HEK293T (cell line): ENCODE data around the gene ITPKC.

Experiments used
- CTCF ChIA-PET: fragments of 350-600 bp; formaldehyde crosslinking; extraction: SDS; loops from one replicate; lab custom pipeline; 2021; ENCODE audit warnings: antibody characterized with exemption, inconsistent platforms; lab: Yijun Ruan, JAX
- POLR2A ChIA-PET: fragments of 350-600 bp; formaldehyde crosslinking; extraction: SDS; loops from one replicate; lab custom pipeline; 2020; ENCODE audit warnings: antibody characterized with exemption, inconsistent platforms; lab: Yijun Ruan, JAX
- DNase-seq: peaks from one replicate; pipeline ENCODE4 v3.0.0; 2012; ENCODE audit warnings: mixed read lengths; ENCODE audit errors: extremely low spot score
- ARNT ChIP-seq: fragments of 450-650 bp; IDR thresholded peaks from 2 replicates; pipeline ENCODE4 v1.6.1; 2017; ENCODE audit warnings: mild to moderate bottlenecking
- BHLHE40 ChIP-seq: fragments of 450-650 bp; IDR thresholded peaks from 2 replicates; pipeline ENCODE4 v1.6.1; 2016; ENCODE audit warnings: mild to moderate bottlenecking, moderate library complexity, borderline replicate concordance
- CTBP1 ChIP-seq: fragments of 450-650 bp; IDR thresholded peaks from 2 replicates; pipeline ENCODE4 v1.6.1; 2016; ENCODE audit warnings: borderline replicate concordance
- ELF4 ChIP-seq: fragments of 450-650 bp; IDR thresholded peaks from 2 replicates; pipeline ENCODE4 v1.6.1; 2017; ENCODE audit warnings: antibody characterized with exemption
- FOXA1 ChIP-seq: fragments of 450-650 bp; IDR thresholded peaks from 2 replicates; pipeline ENCODE4 v1.6.1; 2016; ENCODE audit warnings: mild to moderate bottlenecking
- FOXK2 ChIP-seq: fragments of 450-650 bp; IDR thresholded peaks from 2 replicates; pipeline ENCODE4 v1.6.1; 2016; ENCODE audit warnings: mild to moderate bottlenecking
- FOXM1 ChIP-seq: fragments of 450-650 bp; IDR thresholded peaks from 2 replicates; pipeline ENCODE4 v1.6.1; 2017; ENCODE audit warnings: mild to moderate bottlenecking, borderline replicate concordance
- HDGF ChIP-seq: fragments of 450-650 bp; IDR thresholded peaks from 2 replicates; pipeline ENCODE4 v1.6.1; 2017; ENCODE audit warnings: antibody characterized with exemption, borderline replicate concordance
- L3MBTL2 ChIP-seq: fragments of 450-650 bp; conservative IDR thresholded peaks from 2 replicates; pipeline ENCODE4 v1.6.1; 2016; ENCODE audit warnings: mild to moderate bottlenecking
- LEF1 ChIP-seq: fragments of 450-650 bp; IDR thresholded peaks from 2 replicates; pipeline ENCODE4 v1.6.1; 2017; ENCODE audit warnings: mild to moderate bottlenecking, borderline replicate concordance
- NFRKB ChIP-seq: fragments of 450-650 bp; IDR thresholded peaks from 2 replicates; pipeline ENCODE4 v1.6.1; 2016; ENCODE audit warnings: mild to moderate bottlenecking, moderate library complexity
- PKNOX1 ChIP-seq: fragments of 450-650 bp; IDR thresholded peaks from 2 replicates; pipeline ENCODE4 v1.6.1; 2016
- SP1 ChIP-seq: fragments of 450-650 bp; IDR thresholded peaks from 2 replicates; pipeline ENCODE4 v1.6.1; 2017
- SUZ12 ChIP-seq: fragments of 450-650 bp; IDR thresholded peaks from 2 replicates; pipeline ENCODE4 v1.6.1; 2016; ENCODE audit warnings: mild to moderate bottlenecking
- TARDBP ChIP-seq: fragments of 450-650 bp; IDR thresholded peaks from 2 replicates; pipeline ENCODE4 v1.6.1; 2016
- ZNF384 ChIP-seq: fragments of 450-650 bp; IDR thresholded peaks from 2 replicates; pipeline ENCODE4 v1.6.1; 2016

The ITPKC gene

GRCh38 chr19:40683437-40683836 is 33.5 kb upstream of the ITPKC start:
- CTCF ChIA-PET: interaction anchor here (1.2 kb wide), 1 partner anchor 19 kb away, joined by 3 read pairs; no protein-coding TSS in a partner anchor

GRCh38 chr19:40684280-40684679 is 32.6 kb upstream of the ITPKC start:
- ChIA-PET CTCF (interaction anchor here (1.2 kb wide), 1 partner anchor 18 kb away, joined by 3 read pairs; no protein-coding TSS in a partner anchor), POLR2A (no interaction called here)
- no peak for DNase-seq
- TF ChIP-seq FOXA1: no peak
- no peak for TF ChIP-seq SP1
- TF ChIP-seq NFRKB: no peak
- TF ChIP-seq ARNT: no peak

More at GRCh38 chr19:40683437-40683836, 33.5 kb upstream of the ITPKC start:
- no peak for DNase-seq
- POLR2A ChIA-PET: no interaction called here
- TF ChIP-seq NFRKB (no peak), FOXM1 (no peak), TARDBP (no peak), LEF1 (no peak), PKNOX1 (no peak), CTBP1 (no peak), HDGF (no peak), FOXA1 (no peak), BHLHE40 (no peak), SUZ12 (no peak), L3MBTL2 (no peak), ARNT (no peak), SP1 (no peak)

GRCh38 chr19:40685016-40685526 is 31.8 kb upstream of the ITPKC start:
- DNase-seq: no peak
- CTCF ChIA-PET: no interaction called here
- TF ChIP-seq ZNF384 (no peak), HDGF (no peak), FOXK2 (no peak)
- POLR2A ChIA-PET: no interaction called here

GRCh38 chr19:40685563-40685962 is 31.3 kb upstream of the ITPKC start:
- ChIA-PET CTCF (no interaction called here), POLR2A (no interaction called here)
- no peak for DNase-seq
- TF ChIP-seq PKNOX1 (no peak), ELF4 (no peak), ZNF384 (no peak), HDGF (no peak), ARNT (no peak), CTBP1 (no peak), TARDBP (no peak), SP1 (no peak), FOXA1 (no peak), BHLHE40 (no peak), NFRKB (no peak), FOXM1 (no peak), SUZ12 (no peak), LEF1 (no peak), L3MBTL2 (no peak), FOXK2 (no peak)

GRCh38 chr19:40686882-40687524 is 29.9 kb upstream of the ITPKC start:
- ChIA-PET CTCF (no interaction called here), POLR2A (no interaction called here)
- DNase-seq: no peak
- TF ChIP-seq BHLHE40 (no peak), TARDBP (no peak), LEF1 (no peak), ARNT (no peak), PKNOX1 (no peak), FOXK2 (no peak), SP1 (no peak), NFRKB (no peak), ZNF384 (no peak), SUZ12 (no peak), FOXA1 (no peak), FOXM1 (no peak), L3MBTL2 (no peak), HDGF (no peak), ELF4 (no peak), CTBP1 (no peak)

- TF ChIP-seq ZNF384: no peak
- TF ChIP-seq SUZ12: no peak
- TF ChIP-seq BHLHE40: no peak
- TF ChIP-seq PKNOX1: no peak
- no peak for TF ChIP-seq LEF1
- no peak for TF ChIP-seq HDGF
- no peak for TF ChIP-seq TARDBP
- TF ChIP-seq CTBP1: no peak
- no peak for TF ChIP-seq FOXM1
- TF ChIP-seq L3MBTL2: no peak
- TF ChIP-seq FOXK2: no peak
- no peak for TF ChIP-seq FOXA1
- no peak for TF ChIP-seq ELF4
- TF ChIP-seq ARNT: no peak
- TF ChIP-seq NFRKB: no peak
- no peak for TF ChIP-seq SP1
- CTCF ChIA-PET: no interaction called here
- POLR2A ChIA-PET: no interaction called here
- DNase-seq: no peak
Observed at GRCh38 chr19:40687525-40688016, 29.3 kb upstream of the ITPKC start.
